Esophagus muscularis mucosa (tissue), 4 donors: ENCODE results near the gene ALDH1A2. TPM values are rescaled to one million over a fixed set of nuclear protein-coding genes. Genes with fewer than 3 reads are reported as not detected.

ENCODE experiments used
- DNase-seq: peaks from one replicate; pipeline ENCODE4 v3.0.0-alpha.2; 2017; ENCODE audit errors: extremely low spot score
- H3K27ac ChIP-seq, 4 donors: fragments of 200-600 bp; sonication (generic); replicated peaks in 1 of 4; 1 replicate in 3 of 4; 2 replicates in 1 of 4; pipeline ENCODE4 v1.5.1; 2016 to 2019; ENCODE audit warnings: mild to moderate bottlenecking in 1 of 4
- H3K27me3 ChIP-seq, 4 donors: fragments of 200-600 bp; sonication (generic); one replicate each; pipeline versions ENCODE4 v1.5.1 to v1.6.0; 2016 to 2019
- H3K36me3 ChIP-seq, 4 donors: fragments of 200-600 bp; sonication (generic); one replicate each; pipeline ENCODE4 v1.5.1; 2016 to 2019
- H3K4me1 ChIP-seq, 4 donors: fragments of 200-600 bp; sonication (generic); one replicate each; pipeline ENCODE4 v1.5.1; 2016 to 2019
- H3K4me3 ChIP-seq, 4 donors: fragments of 200-600 bp; sonication (generic); 1 replicate in 2 of 4; 2 replicates in 2 of 4; pipeline ENCODE4 v1.5.1; 2016 to 2019; ENCODE audit warnings: mild to moderate bottlenecking in 4 of 4, moderate library complexity in 1 of 4
- H3K9me3 ChIP-seq, 4 donors: fragments of 200-600 bp; sonication (generic); 1 replicate in 3 of 4; 2 replicates in 1 of 4; pipeline ENCODE4 v1.5.1; 2016 to 2019
- CTCF ChIP-seq, 3 experiments: fragments of 200-600 bp in 2 of 3; fragments of 450-650 bp in 1 of 3; sonication (generic) in 2 of 3; IDR thresholded peaks; one replicate each; pipeline ENCODE4 v1.5.1; 2017 to 2019; ENCODE audit warnings: antibody characterized with exemption in 3 of 3, mild to moderate bottlenecking in 2 of 3, moderate library complexity in 1 of 3
- EP300 ChIP-seq: sonication (generic); formaldehyde crosslinking; IDR thresholded peaks from one replicate; pipeline ENCODE4 v1.6.1; 2017; ENCODE audit warnings: antibody characterized with exemption
- POLR2A ChIP-seq: fragments of 450-650 bp; IDR thresholded peaks from one replicate; pipeline ENCODE4 v1.6.1; 2017; ENCODE audit warnings: antibody characterized with exemption, moderate library complexity, mild to moderate bottlenecking, low read depth
- POLR2AphosphoS5 ChIP-seq, 2 donors: sonication (generic); formaldehyde crosslinking; IDR thresholded peaks; one replicate each; pipeline ENCODE4 v1.6.1; 2017; ENCODE audit warnings: antibody characterized with exemption in 2 of 2
- WGBS: methylation state at CpG from one replicate; pipeline ENCODE4 v1.1.5; 2018; 5-methylcytosine and 5-hydroxymethylcytosine counted together
- intact Hi-C: fragments of 100-400 bp; cut with DNase I; formaldehyde crosslinking; loops from one replicate; pipeline ENCODE4 v1.15.1; 2023
- total RNA-seq, 4 donors: library from RNA; depleted of rRNA; stranded (reverse); fragments of >200 nt; gene quantifications; one replicate each; pipeline versions ENCODE4 v1.1.0 to v1.2.1, GENCODE V29; 2016

ALDH1A2 gene
- total RNA-seq, 4 donors from 2014 or later = 13.3 to 41.2 (median 19.8) TPM

- no peak for TF ChIP-seq POLR2AphosphoS5 (IDR thresholded peaks at IDR 0.05)
- no peak for TF ChIP-seq CTCF (IDR thresholded peaks at IDR 0.05)
- Histone ChIP-seq H3K27ac (no peak overlapping the region), H3K4me1 (peaks cover 24 to 44% (median 32%) of the 10 kb centered on the region in 4 donors), H3K9me3 (no peaks in the 10 kb centered on the region), H3K27me3 (peaks cover 0 to 20% (median 0%) of the 10 kb centered on the region in 4 donors), H3K4me3 (no peak overlapping the region), H3K36me3 (no peaks in the 10 kb centered on the region)
- intact Hi-C loops = no loop called here
- no peak for DNase-seq
- 76% methylated on average over 4 of the region's 5 CpGs for WGBS
These were observed 144.6 kb downstream of the ALDH1A2 start for GRCh38 chr15:57920911-57921310.

- Histone ChIP-seq H3K27ac (no peak overlapping the region), H3K36me3 (no peaks in the 10 kb centered on the region), H3K9me3 (no peaks in the 10 kb centered on the region), H3K4me1 (peaks cover 24 to 44% (median 33%) of the 10 kb centered on the region in 4 donors), H3K4me3 (no peak overlapping the region), H3K27me3 (peaks cover 0 to 20% (median 0%) of the 10 kb centered on the region in 4 donors)
- 85% methylated on average over 2 of the region's 2 CpGs for WGBS
- DNase-seq = no peak
- no peak for TF ChIP-seq POLR2A
- no peak for TF ChIP-seq EP300
- intact Hi-C loops = no loop called here
These were observed 145.8 kb downstream of the ALDH1A2 start for GRCh38 chr15:57919754-57920153.

GRCh38 chr15:57917998-57918397, 147.5 kb downstream of the ALDH1A2 start:
- Histone ChIP-seq H3K4me1 (peaks cover 11 to 28% (median 22%) of the 10 kb centered on the region in 4 donors), H3K4me3 (no peak overlapping the region), H3K27me3 (peaks cover 0 to 20% (median 0%) of the 10 kb centered on the region in 4 donors), H3K36me3 (no peaks in the 10 kb centered on the region), H3K9me3 (no peaks in the 10 kb centered on the region), H3K27ac (no peak overlapping the region)
- DNase-seq = no peak
- no peak for TF ChIP-seq POLR2A
- TF ChIP-seq EP300 = no peak
- intact Hi-C loops = no loop called here
- 74% methylated on average over 7 of the region's 8 CpGs for WGBS

GRCh38 chr15:57916695-57917094, 148.8 kb downstream of the ALDH1A2 start:
- H3K9me3 ChIP-seq = no peaks in the 10 kb centered on the region
- intact Hi-C loops = no loop called here
- no peak overlapping the region for H3K27ac ChIP-seq
- H3K4me3 ChIP-seq = no peak overlapping the region
- H3K4me1 ChIP-seq = peaks cover 0 to 15% (median 9%) of the 10 kb centered on the region in 4 donors
- peaks cover 0 to 20% (median 0%) of the 10 kb centered on the region in 4 donors for H3K27me3 ChIP-seq
- TF ChIP-seq CTCF (IDR thresholded peaks at IDR 0.05) = no peak
- TF ChIP-seq EP300 = no peak
- TF ChIP-seq POLR2A = no peak
- TF ChIP-seq POLR2AphosphoS5 (IDR thresholded peaks at IDR 0.05) = no peak
- DNase-seq = no peak
- 61% methylated on average over 8 of the region's 8 CpGs for WGBS
- H3K36me3 ChIP-seq = no peaks in the 10 kb centered on the region

GRCh38 chr15:57915827-57916531, 149.5 kb downstream of the ALDH1A2 start:
- Histone ChIP-seq H3K27ac (no peak overlapping the region), H3K4me1 (peaks cover 0 to 9% (median 4%) of the 10 kb centered on the region in 4 donors)
- intact Hi-C loops = no loop called here

More at GRCh38 chr15:57915827-57916531, 149.5 kb downstream of the ALDH1A2 start:
- no peak overlapping the region for H3K4me3 ChIP-seq
- TF ChIP-seq POLR2AphosphoS5 (IDR thresholded peaks at IDR 0.05) (no peak), EP300 (no peak), CTCF (IDR thresholded peaks at IDR 0.05) (no peak), POLR2A (no peak)
- DNase-seq = no peak
- H3K36me3 ChIP-seq = no peaks in the 10 kb centered on the region
- no peaks in the 10 kb centered on the region for H3K9me3 ChIP-seq
- peaks cover 0 to 20% (median 0%) of the 10 kb centered on the region in 4 donors for H3K27me3 ChIP-seq
- WGBS = 90% methylated on average over 15 of the region's 15 CpGs
